ENCODE data around the gene CERT1.

DNA sequence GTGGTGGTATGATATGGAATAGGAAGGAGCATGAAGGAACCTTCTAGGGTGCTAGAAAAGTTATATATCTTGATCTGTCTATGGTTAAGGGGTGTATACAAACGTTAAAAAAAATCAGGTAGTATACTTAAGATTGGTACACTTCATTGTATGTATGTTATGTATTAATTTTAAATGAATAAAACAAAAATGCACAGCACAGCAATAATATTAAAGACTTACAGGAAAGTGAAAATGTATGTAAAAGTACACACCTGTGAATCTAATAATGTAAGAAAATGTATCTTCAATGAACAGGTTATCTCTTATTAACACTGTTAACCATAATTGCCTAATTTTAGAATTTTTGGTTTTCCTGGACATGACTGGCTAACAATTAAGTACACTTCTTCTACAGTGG lies 97.2 kb downstream of the CERT1 start:
- TF ChIP-seq, protein P1, sequence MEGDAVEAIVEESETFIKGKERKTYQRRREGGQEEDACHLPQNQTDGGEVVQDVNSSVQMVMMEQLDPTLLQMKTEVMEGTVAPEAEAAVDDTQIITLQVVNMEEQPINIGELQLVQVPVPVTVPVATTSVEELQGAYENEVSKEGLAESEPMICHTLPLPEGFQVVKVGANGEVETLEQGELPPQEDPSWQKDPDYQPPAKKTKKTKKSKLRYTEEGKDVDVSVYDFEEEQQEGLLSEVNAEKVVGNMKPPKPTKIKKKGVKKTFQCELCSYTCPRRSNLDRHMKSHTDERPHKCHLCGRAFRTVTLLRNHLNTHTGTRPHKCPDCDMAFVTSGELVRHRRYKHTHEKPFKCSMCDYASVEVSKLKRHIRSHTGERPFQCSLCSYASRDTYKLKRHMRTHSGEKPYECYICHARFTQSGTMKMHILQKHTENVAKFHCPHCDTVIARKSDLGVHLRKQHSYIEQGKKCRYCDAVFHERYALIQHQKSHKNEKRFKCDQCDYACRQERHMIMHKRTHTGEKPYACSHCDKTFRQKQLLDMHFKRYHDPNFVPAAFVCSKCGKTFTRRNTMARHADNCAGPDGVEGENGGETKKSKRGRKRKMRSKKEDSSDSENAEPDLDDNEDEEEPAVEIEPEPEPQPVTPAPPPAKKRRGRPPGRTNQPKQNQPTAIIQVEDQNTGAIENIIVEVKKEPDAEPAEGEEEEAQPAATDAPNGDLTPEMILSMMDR (IDR thresholded peaks at IDR 0.05; ENCODE audit: borderline replicate concordance, extremely low read depth, low read length, poor library complexity, severe bottlenecking) = no peak
- TF ChIP-seq EZH2 (IDR thresholded peaks at IDR 0.05; ENCODE audit: borderline replicate concordance, low read depth, low read length, severe bottlenecking) = no peak

Measured in DND-41 (cell line).